Lower lobe of right lung (tissue), 2 donors: Measurements from ENCODE around the gene LRIT2. TPM values are rescaled to one million over a fixed set of nuclear protein-coding genes. Genes with fewer than 3 reads are reported as not detected.
A peak's percentile ranks its signal among the peaks of the same experiment; 100 is the strongest.

Source experiments
- ATAC-seq, 2 donors: fragments of 200-7000 bp; cut with Tn5 transposase; one replicate each; pipeline ENCODE4 v1.9.1; 2020 to 2022; ENCODE audit warnings: mild to moderate bottlenecking in 2 of 2, moderate library complexity in 2 of 2
- DNase-seq: peaks from one replicate; pipeline ENCODE4 v3.0.0-alpha.2; 2020
- H3K27ac ChIP-seq: fragments of 200-600 bp; one replicate; pipeline ENCODE4 v1.8.0; 2022
- H3K27me3 ChIP-seq: fragments of 200-600 bp; one replicate; pipeline ENCODE4 v1.8.0; 2022; ENCODE audit warnings: low read depth
- H3K36me3 ChIP-seq: fragments of 200-600 bp; one replicate; pipeline ENCODE4 v1.8.0; 2022; ENCODE audit warnings: mild to moderate bottlenecking
- H3K4me1 ChIP-seq: fragments of 200-600 bp; one replicate; pipeline ENCODE4 v1.8.0; 2022
- H3K4me3 ChIP-seq: fragments of 200-600 bp; one replicate; pipeline ENCODE4 v1.8.0; 2022; ENCODE audit warnings: mild to moderate bottlenecking
- H3K9me3 ChIP-seq: fragments of 200-600 bp; one replicate; pipeline ENCODE4 v1.8.0; 2022
- CTCF ChIP-seq: fragments of 200-600 bp; IDR thresholded peaks from one replicate; pipeline ENCODE4 v1.8.0; 2022; ENCODE audit warnings: antibody characterized with exemption, mild to moderate bottlenecking
- intact Hi-C: fragments of 100-400 bp; cut with DNase I; formaldehyde crosslinking; loops from one replicate; pipeline ENCODE4 v1.11.0; 2022
- total RNA-seq: library from RNA; stranded (reverse); fragmentation: NEBNext Ultra II Directional; extraction: Animal tissue kit (Norgen Biotek cat#: 25700); gene quantifications from one replicate; pipeline ENCODE4 v1.2.1, GENCODE V29; 2021
- donor health status: DM: no; HTN: yes; CAD: no; lungs with severe emphysema.

LRIT2 gene
- total RNA-seq, 1 donor from 2014 or later: not detected

GRCh38 chr10:84247496-84247895 lies 22.2 kb upstream of the LRIT2 start:
- no peaks in the 10 kb centered on the region for H3K27me3 ChIP-seq
- TF ChIP-seq CTCF: no peak
- DNase-seq: no peak
- H3K4me1 ChIP-seq: no peaks in the 10 kb centered on the region
- ATAC-seq: no peak
- no peaks in the 10 kb centered on the region for H3K36me3 ChIP-seq
- H3K9me3 ChIP-seq: no peaks in the 10 kb centered on the region
- intact Hi-C loops: no loop called here
- H3K4me3 ChIP-seq: no peak overlapping the region
- H3K27ac ChIP-seq: no peak overlapping the region

GRCh38 chr10:84244651-84245270 lies 19.4 kb upstream of the LRIT2 start, which contains the start of gene RGR:
RGR (plus strand) TSS chr10:84245053; CDS start chr10:84245091, 38 bp downstream.
- ATAC-seq (peak; percentile 55 to 66), DNase-seq (no peak)
- TF ChIP-seq CTCF: no peak
- H3K27me3 ChIP-seq: no peaks in the 10 kb centered on the region
- H3K9me3 ChIP-seq: no peaks in the 10 kb centered on the region
- intact Hi-C loops: no loop called here
- no peaks in the 10 kb centered on the region for H3K4me1 ChIP-seq
- H3K27ac ChIP-seq: no peak within 1 kb of the TSS
- no peak within 1 kb of the TSS for H3K4me3 ChIP-seq
- H3K36me3 ChIP-seq: no peaks in the 10 kb centered on the region

- Histone ChIP-seq H3K4me1 (no peaks in the 10 kb centered on the region), H3K27me3 (no peaks in the 10 kb centered on the region), H3K4me3 (no peak overlapping the region), H3K9me3 (no peaks in the 10 kb centered on the region), H3K36me3 (no peaks in the 10 kb centered on the region), H3K27ac (no peak overlapping the region)
- TF ChIP-seq CTCF: no peak
- intact Hi-C loops: no loop called here
- DNase-seq: no peak
- no peak for ATAC-seq
Observed at GRCh38 chr10:84243759-84244158, 18.4 kb upstream of the LRIT2 start.

GRCh38 chr10:84241185-84241790 lies 15.9 kb upstream of the LRIT2 start, which contains the start of gene LRIT1:
LRIT1 (minus strand) TSS chr10:84241546; CDS start chr10:84241439, 107 bp downstream.
- H3K36me3 ChIP-seq: no peaks in the 10 kb centered on the region
- intact Hi-C loops: no loop called here
- DNase-seq (no peak), ATAC-seq (no peak)
- H3K9me3 ChIP-seq: no peaks in the 10 kb centered on the region
- no peak within 1 kb of the TSS for H3K27ac ChIP-seq
- no peak within 1 kb of the TSS for H3K4me3 ChIP-seq
- H3K27me3 ChIP-seq: peaks cover 5% of the 10 kb centered on the region
- H3K4me1 ChIP-seq: no peaks in the 10 kb centered on the region
- TF ChIP-seq CTCF: no peak

GRCh38 chr10:84238909-84239308 lies 13.6 kb upstream of the LRIT2 start:
- TF ChIP-seq CTCF: no peak
- Histone ChIP-seq H3K27ac (no peak overlapping the region), H3K9me3 (no peaks in the 10 kb centered on the region), H3K27me3 (peaks cover 5% of the 10 kb centered on the region), H3K4me1 (no peaks in the 10 kb centered on the region), H3K36me3 (no peaks in the 10 kb centered on the region), H3K4me3 (no peak overlapping the region)
- DNase-seq (no peak), ATAC-seq (no peak)
- intact Hi-C loops: no loop called here
